CD4-positive, alpha-beta T cell treated with Interleukin-6 for 4 hours (primary cell): Measurements from ENCODE around the gene CDIPT.
A peak's percentile ranks its signal among the peaks of the same experiment; 100 is the strongest.

Experiments
- DNase-seq: peaks from one replicate; pipeline ENCODE4 v3.0.0-alpha.2; 2020; ENCODE audit warnings: mixed read lengths

The CDIPT gene

DNA sequence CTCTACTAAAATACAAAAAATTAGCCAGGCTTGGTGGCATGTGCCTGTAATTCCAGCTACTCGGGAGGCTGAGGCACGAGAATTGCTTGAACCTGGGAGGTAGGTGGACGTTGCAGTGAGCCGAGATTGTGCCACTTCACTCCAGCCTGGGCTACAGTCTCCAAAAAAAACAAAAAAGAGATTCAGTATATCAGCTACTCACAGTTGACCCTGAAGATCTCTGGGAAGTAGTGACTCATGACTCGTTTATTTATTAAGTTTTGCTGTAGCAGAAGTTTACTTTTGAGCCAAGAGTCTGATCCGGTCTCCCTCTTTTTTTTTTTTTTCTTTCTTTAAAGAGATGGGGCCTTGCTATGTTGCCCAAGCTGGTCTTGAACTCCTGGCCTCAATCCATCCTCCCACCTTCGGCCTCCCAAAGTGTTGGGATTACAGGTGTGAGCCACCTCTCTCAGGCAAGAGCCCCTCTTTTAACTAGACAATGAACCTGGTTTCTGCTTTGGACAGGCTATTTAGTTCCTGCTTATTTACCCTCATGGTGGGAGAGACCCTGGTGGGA is 38.4 kb downstream of the CDIPT start:
- no peak for DNase-seq

DNA sequence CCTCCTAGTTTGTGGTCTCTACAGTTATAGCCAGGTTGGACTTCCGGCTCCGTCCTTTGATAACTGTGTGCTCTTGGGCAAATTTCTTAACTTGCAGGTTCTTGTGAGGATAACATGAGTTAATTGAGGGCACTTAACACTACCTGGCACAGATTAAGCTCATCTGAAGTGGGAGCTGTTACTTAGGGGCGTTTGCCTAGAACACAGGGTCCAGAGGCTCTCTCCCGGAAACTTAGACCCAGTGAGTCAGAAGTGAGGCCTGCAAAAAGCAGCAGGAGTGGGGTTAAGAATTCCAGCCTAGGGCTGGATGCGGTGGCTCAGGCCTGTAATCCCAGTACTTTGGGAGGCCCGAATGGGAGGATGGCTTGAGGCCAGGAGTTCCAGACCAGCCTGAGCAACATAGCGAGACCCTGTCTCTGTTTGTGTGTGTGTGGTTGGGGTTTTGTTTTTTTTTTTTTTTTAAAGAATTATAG is 41.3 kb downstream of the CDIPT start:
- DNase-seq: no peak

DNA sequence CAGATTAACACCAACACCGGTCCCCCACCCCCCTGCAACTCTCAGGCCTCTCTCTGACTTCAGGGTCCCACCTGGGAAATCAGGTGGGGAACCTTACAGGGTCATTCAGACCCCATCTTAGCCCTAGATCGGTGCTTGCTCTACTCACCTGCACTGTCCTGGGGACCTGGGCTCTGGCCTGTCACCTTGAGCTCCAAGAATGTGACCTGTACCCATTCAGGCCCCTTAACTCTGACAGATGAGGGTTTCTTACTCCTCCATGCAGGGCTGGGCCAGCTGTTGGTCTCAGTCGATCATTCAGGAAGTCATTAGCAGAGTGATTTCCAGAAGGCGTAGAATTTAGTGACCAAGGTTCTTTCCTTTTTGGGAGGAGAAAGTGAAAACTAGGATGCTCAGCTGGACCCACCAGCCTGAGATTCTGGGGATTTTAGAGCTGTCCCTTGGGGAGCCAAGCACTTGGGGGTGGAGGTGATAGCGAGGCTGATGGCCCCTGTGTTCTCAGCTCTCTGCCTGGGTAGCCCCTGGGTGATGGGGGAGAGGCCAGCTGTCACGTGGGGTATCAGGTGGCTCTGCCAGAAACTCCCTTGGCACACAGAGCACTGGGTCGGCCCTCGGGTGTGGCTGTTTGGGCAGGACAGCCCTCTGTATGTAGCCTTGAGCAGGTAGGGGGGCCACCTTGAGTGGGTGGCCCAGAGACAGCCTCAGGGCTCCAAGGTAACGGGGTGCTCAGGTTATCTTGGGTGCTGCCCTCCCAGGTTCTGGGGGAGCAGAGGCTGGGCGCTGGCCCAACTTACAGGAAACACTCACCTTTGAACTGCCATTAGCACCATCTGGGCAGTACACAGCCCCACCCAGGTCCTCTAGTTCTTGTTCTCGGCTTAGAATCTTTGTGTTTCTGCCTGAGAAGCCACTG is 42.0 kb downstream of the CDIPT start:
- DNase-seq: peak; percentile 53

DNA sequence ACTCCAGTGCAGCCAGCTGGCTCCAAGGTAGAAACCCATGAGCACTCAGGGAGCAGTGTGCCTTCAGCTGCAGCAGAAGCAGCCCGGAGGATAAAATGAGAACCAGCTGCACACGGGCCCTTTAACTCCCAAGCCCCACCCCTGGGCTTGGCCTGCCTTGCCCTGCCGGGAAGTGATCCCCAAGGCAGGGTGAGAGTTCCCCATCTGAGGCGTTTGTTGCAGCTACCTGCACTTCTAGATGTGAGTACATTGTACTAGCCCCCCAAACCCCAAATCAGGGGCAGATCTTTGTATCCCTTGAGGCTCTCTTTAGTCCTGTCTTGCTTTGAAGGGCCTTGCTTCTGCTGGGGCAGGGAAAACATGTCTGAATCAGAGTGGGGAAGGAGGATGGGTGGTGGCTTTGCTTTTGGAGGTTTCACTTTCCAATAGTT is 42.7 kb downstream of the CDIPT start, which contains the start of gene MVP:
Gene MVP (plus strand): TSS at position 192 of the 431 bp plus-strand sequence. CDS start 10,088 bp downstream, outside the sequence.
- DNase-seq: peak; percentile 73

DNA sequence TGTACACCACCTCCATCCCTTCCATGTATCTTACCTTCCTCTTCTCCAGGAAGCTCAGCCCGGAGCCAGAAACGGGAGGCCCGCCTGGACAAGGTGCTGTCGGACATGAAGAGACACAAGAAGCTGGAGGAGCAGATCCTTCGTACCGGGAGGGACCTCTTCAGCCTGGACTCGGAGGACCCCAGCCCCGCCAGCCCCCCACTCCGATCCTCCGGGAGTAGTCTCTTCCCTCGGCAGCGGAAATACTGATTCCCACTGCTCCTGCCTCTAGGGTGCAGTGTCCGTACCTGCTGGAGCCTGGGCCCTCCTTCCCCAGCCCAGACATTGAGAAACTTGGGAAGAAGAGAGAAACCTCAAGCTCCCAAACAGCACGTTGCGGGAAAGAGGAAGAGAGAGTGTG is 43.5 kb downstream of the CDIPT start:
- DNase-seq: no peak

DNA sequence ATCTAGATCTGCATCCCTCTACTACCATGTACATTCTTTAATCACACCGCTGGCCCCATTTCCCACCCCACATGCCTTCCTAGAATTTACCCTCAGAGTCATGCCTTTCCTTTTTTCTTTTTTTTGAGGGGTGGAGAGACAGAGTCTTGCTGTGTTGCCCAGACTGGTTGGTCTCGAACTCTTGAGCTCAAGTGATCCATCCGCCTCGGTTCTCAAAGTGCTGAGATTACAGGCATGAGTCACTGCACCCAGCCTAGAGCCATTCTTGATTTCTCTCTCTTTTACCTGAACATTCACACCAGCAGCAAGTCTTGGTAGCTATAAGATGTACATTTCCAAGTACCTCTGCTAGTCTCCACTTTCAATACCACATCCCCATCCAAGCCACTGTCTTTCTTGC is 44.9 kb downstream of the CDIPT start:
- no peak for DNase-seq

DNA sequence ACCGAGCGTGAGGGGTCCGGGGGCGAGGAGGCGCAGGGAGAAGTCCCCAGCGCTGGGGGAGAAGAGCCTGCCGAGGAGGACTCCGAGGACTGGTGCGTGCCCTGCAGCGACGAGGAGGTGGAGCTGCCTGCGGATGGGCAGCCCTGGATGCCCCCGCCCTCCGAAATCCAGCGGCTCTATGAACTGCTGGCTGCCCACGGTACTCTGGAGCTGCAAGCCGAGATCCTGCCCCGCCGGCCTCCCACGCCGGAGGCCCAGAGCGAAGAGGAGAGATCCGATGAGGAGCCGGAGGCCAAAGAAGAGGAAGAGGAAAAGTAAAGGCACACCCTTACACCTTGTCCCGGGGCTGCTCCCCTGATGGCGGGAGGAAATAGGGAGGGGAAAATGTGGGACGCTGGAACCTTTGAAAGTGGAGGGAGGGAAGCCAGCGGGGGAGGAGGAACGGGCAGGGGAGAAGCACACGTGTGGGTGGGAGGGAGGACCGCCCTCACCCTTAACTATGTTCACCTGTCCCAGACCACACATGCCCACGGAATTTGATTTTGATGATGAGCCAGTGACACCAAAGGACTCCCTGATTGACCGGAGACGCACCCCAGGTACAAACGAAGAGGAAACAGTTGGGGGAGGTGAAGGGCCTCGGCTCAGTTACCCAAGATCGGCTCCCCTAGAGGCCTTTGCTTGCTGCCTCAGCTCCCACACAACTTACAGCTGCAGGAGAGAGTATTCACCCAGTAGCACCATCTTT is 46.2 kb downstream of the CDIPT start:
- DNase-seq: peak; percentile 66

DNA sequence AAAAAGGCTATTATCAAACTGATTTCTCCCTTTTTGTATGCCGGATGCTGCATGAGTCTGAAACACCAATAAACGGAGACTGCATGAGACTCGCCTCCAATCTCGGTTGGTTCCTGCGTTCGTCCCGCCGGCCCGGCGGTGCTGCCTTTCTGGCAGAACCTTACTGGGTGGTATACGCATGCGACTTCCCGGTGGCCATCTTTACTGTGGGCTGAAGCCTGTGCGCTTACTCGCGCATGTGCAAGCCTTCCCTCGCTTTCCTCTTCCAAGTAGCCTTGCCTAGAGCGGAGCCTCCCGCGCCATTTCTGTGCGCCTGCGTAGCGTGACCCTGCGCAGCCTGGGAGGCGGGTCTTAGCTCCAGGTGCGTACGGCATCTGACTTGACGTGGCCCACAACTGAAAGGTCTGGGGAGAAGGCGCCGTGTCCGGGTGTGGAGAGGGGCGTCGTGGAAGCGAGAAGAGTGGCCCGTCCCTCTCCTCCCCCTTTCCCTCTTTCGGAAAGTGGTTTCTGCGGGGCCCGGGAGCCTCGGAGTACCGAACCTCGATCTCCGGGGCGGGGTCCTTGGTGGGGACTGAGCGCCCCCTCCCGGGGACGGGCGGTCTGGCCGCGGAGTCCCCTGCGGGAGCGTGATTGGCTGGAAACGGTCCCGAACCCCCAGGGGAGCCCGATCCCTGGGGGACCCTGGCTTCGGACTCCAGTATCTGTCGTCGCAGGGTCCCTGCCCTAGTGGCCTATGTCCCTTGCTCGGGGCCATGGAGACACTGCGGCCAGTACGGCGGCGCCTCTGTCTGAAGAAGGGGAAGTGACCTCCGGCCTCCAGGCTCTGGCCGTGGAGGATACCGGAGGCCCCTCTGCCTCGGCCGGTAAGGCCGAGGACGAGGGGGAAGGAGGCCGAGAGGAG is 47.0 kb downstream of the CDIPT start, which contains the start of gene PAGR1:
Gene PAGR1 (plus strand): TSS at position 360 of the 901 bp plus-strand sequence. CDS start 374 bp downstream, at position 734.
- DNase-seq: peak; percentile 98

DNA sequence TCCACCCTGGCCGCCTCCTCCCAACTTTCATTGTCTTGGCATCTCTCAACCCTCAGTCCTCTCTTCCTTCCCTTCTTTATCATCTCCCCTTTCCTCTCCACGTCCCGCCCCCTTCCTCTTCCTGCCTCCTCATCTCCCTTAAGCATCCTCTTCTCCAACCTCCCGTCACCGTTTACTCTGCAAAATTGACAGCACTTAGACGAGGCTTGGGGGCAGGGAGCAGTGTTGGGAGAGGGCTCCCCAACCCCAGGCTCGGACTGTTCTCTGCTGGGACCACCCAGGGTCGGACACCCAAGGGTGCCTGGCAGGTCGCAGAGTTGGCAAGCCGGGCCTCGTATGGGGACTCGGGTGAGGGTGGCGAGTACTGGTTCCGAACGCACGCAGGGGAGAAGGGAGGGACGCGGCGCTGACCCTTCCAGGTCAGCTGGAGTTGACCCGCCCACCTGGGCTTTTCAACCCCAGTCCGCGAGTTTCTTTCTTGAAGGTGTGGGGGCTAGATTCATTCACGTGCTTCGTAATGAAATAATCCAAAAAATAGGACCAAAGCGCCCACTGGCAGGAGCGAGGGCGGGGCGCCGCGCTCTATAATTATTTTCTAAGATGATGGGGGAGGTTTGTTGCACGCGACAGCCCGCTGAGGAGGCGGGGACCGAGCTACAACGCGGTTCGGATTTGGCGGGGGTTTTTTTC is 47.8 kb downstream of the CDIPT start:
- DNase-seq: peak; percentile 70

DNA sequence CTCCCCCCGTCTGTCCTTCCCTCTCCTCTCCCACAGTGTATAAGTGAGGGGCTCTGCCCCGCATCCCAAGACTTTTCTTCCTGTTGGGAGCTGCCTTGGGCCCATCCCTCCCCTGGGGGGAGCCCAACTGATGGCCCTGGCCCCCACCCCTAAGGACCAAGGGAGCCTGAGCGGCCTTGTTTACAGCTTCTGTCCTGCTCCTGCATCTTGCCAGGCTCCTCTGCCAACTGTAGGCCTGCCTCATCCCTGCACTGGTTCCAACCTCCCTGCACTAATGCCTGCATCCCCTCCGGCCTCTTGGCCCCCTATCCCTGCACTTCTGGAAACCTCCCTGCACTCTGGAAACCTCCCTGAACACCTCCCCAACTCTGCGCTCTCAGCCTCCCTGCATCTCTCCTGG is 48.4 kb downstream of the CDIPT start:
- DNase-seq: no peak

DNA sequence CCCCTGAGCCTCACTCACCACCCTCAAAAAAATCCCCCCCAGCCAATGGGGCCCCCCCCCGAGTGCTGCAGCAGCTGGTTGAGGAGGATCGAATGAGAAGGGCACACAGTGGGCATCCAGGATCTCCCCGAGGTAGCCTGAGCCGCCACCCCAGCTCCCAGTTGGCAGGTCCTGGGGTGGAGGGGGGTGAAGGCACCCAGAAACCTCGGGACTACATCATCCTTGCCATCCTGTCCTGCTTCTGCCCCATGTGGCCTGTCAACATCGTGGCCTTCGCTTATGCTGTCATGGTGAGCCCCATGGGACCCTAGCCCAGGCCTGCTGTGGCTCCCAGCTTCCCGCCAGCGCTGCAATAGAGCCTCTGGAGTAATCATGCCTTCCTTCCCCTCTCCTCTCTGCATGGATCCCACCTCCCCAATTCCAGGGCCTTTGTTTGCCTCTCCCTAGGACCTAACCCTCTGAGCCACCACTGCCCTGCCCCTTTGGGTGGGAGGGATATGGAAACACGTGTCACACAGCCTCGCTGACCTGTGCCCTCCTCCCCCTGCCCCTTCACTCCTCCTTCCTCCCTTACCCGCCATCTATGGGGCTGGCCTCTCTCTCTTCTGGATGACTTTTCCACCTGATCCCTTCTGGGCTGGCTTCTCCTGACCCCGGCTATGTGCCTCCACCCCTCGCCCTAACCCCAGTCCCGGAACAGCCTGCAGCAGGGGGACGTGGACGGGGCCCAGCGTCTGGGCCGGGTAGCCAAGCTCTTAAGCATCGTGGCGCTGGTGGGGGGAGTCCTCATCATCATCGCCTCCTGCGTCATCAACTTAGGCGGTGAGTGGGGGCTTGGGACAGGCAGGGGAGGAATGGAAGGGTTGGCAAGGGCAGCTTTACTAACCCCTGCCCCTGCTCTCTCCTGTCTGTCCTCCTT is 49.1 kb downstream of the CDIPT start:
- no peak for DNase-seq

DNA sequence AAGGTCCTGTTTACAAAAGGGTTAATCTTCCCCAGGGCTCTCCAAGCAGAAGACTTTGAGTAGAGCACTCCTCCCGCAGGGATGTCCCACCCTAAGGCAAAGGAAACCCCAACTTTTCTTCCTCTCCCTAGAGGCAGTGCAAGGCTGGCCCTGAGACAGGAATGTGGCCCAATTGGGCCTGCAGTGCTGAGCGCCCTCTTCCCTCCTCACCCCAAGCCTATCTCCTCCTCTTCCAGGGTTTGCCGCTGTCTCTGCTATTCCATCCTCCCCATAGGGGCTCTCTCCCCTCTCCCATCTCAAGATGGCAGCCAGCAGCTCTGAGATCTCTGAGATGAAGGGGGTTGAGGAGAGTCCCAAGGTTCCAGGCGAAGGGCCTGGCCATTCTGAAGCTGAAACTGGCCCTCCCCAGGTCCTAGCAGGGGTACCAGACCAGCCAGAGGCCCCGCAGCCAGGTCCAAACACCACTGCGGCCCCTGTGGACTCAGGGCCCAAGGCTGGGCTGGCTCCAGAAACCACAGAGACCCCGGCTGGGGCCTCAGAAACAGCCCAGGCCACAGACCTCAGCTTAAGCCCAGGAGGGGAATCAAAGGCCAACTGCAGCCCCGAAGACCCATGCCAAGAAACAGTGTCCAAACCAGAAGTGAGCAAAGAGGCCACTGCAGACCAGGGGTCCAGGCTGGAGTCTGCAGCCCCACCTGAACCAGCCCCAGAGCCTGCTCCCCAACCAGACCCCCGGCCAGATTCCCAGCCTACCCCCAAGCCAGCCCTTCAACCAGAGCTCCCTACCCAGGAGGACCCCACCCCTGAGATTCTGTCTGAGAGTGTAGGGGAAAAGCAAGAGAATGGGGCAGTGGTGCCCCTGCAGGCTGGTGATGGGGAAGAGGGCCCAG is 50.0 kb downstream of the CDIPT start:
- no peak for DNase-seq

DNA sequence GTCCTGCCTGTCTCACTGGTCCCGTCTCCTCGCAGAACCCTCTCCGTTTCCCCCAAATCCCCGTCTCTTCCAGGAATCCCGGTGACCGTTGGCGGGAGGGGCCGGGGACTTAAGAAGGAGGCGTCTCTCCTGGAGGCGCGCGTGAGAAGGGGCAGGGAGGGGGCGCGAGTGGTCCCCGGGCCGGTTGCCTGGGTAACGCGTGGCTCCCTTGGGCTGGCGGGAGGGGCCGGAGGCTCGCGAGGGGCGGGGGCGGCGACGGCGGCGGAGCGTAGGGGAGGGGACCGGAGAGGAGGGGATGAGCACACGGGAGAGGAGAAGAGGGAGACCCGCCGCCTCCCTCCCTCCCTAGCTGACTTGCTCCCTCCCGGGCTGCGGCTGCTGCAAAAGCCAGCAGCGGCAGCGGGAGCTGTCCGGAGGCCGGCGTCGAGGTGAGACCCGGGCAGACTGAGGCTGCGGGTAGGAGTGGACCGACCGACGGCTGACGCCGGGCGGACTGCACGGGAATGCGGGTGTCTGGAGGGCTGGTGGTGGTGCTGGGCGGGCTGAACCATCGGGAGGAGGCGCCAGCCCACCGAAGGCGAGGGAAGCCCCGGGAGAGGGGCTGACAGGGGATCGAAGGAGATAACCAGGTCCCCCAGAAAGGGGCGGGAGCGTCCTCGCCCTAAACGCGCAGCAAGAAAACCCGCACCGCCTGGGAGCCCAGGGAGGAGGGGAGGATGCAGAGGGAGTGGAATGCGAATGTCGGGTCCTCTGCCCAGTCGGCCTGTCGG is 50.9 kb downstream of the CDIPT start, which contains the start of gene PRRT2:
Gene PRRT2 (plus strand): TSS at position 298 of the 770 bp plus-strand sequence. CDS start 862 bp downstream, outside the sequence.
- peak; percentile 66 for DNase-seq

DNA sequence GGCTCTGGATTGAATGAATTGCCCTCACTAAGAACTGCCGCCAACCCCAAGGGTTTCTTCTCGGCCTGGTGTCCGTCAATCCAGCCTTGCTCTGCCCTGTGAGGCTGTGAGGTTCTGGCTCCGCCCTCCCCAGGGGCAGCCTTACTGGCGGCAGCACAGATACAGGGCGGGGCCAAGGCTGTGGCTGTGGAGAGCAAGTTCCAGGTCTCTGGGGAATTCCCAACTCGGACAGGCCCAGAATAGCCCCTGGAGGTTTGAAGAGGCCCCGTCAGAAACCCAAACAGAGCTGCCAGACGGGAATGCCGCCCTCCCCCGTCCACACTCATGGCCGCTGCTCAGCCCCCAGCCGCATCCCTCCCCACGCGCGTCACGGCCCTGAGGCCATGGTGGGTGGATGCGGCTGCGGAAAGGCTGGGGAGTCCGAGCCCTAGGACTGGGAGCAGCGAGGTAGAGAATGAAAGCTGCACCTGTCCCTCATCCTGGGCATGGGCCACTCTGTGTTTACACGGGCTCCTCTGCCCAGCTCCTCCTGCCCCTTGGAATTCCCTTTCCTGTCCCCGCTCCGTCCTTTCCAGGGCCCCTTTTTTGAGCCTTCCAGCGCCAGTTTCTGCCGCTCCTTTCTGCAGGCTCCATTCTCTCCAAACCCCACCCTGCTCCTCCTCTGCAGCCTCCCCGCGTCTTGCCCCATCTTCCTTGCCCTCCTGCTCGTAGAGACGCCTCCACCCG is 51.7 kb downstream of the CDIPT start:
- DNase-seq: peak; percentile 76

DNA sequence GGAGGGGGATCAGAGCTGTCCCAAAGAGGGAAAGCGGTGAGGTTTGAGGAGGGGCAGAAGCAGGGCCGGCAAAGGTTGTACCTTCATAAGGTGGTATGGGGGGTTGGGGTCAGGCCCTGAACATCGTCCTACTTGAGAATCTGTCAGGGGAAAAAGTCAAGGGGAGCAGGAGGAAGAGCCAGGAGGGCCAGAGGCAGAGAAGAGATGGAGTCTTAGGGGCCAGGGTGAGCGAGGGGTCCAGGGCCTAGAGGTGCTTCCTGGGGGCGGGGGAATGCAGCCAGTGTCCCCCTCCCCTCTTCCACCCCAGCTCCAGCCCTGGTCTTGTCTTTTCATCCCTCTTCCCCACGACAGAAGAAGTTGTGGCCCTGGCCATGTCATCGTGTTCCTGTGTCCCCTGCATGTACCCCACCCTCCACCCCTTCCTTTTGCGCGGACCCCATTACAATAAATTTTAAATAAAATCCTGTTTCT is 52.3 kb downstream of the CDIPT start:
- no peak for DNase-seq

DNA sequence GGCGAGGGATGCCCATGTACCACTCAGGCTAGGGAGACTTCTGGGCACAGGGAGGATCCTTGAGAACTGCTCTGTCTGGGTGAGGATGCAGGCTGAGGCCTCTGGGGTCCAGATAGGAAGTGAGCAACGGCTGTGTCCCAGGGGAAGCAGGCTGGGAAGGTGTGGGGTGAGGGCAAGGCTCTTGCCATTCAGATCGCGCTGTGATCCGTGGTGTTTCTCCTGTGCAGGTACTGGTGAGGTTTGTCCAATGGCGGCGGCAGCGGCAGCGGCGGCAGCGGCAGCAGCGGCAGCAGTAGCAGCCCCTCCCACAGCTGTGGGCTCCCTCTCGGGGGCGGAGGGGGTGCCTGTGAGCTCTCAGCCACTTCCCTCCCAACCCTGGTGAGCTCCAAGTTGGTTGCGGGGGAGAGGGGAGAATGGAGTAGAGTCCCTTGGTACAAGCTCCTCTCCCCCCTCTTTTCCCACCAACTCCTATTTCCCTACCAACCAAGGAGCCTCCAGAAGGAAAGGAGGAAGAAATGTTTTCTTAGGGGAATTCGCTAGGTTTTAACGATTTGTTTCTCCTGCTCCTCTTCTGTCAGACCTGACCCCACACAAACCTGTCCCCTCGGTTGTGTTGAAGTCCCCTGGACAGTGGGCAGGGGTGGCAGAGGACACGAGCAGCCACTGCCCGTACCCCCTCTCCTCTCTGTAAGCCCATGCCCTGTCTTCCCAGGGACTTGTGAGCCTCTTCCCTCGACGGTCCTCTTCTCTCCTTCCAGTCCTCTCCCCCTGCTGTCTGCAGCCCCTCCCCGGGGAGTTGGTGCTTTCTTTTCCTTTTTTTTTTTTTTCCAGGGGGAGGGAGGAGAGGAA is 53.0 kb downstream of the CDIPT start:
- peak; percentile 52 for DNase-seq
